Measurements from ENCODE around the gene LAMA1.

LAMA1 gene

DNA sequence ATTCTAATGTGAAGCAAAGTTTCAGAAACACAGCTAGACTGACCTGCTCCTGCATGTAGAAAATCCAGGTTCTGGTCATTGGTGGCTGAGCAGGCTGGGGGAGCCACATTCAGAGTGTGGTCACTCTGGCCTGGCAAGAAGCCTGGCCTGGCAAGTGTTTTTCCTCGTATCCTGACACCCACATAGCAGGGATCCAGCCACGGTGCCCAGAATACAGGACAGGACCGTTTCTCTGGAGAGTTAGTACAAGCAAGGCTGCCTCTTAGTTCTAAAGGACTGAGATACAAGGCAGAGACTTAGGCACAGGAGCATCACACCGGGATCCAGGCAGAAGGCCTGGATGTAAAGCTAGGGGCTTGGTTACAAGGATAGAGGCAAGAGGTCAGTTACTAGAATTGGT is 4.8 kb upstream of the LAMA1 start:
- Histone ChIP-seq H2AFZ (ENCODE audit: low read length) (no peak overlapping the region), H3K36me3 (replicated peaks; ENCODE audit: insufficient read depth, low read length) (no peaks in the 10 kb centered on the region), H3K4me1 (ENCODE audit: low read length) (no peaks in the 10 kb centered on the region), H3K9me2 (replicated peaks; ENCODE audit: insufficient read depth, low read length) (no peaks in the 10 kb centered on the region), H3K4me3 (ENCODE audit: low read length) (no peak overlapping the region), H4K20me1 (ENCODE audit: insufficient read depth, low read length) (no peaks in the 10 kb centered on the region), H3K4me2 (ENCODE audit: low read depth, low read length) (no peak overlapping the region), H3K27ac (ENCODE audit: low read length) (no peak overlapping the region), H3F3A (ENCODE audit: insufficient read depth, low read length) (no peaks in the 10 kb centered on the region), H3K9ac (ENCODE audit: low read length) (no peak overlapping the region), H3K9me3 (replicated peaks; ENCODE audit: insufficient read depth, low read length) (no peaks in the 10 kb centered on the region), H3K27me3 (replicated peaks; ENCODE audit: insufficient read depth, low read length) (no peaks in the 10 kb centered on the region), H3K79me2 (ENCODE audit: low read length) (no peaks in the 10 kb centered on the region)
- DNase-seq, result no peak
- TF ChIP-seq EZH2phosphoT487 (IDR thresholded peaks at IDR 0.05; ENCODE audit: low read length) (no peak), EZH2 (optimal IDR thresholded peaks at IDR 0.05; ENCODE audit: low read depth, low read length) (no peak)
- TF ChIP-seq, protein P1, sequence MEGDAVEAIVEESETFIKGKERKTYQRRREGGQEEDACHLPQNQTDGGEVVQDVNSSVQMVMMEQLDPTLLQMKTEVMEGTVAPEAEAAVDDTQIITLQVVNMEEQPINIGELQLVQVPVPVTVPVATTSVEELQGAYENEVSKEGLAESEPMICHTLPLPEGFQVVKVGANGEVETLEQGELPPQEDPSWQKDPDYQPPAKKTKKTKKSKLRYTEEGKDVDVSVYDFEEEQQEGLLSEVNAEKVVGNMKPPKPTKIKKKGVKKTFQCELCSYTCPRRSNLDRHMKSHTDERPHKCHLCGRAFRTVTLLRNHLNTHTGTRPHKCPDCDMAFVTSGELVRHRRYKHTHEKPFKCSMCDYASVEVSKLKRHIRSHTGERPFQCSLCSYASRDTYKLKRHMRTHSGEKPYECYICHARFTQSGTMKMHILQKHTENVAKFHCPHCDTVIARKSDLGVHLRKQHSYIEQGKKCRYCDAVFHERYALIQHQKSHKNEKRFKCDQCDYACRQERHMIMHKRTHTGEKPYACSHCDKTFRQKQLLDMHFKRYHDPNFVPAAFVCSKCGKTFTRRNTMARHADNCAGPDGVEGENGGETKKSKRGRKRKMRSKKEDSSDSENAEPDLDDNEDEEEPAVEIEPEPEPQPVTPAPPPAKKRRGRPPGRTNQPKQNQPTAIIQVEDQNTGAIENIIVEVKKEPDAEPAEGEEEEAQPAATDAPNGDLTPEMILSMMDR (IDR thresholded peaks at IDR 0.05; ENCODE audit: low read length), result no peak

DNA sequence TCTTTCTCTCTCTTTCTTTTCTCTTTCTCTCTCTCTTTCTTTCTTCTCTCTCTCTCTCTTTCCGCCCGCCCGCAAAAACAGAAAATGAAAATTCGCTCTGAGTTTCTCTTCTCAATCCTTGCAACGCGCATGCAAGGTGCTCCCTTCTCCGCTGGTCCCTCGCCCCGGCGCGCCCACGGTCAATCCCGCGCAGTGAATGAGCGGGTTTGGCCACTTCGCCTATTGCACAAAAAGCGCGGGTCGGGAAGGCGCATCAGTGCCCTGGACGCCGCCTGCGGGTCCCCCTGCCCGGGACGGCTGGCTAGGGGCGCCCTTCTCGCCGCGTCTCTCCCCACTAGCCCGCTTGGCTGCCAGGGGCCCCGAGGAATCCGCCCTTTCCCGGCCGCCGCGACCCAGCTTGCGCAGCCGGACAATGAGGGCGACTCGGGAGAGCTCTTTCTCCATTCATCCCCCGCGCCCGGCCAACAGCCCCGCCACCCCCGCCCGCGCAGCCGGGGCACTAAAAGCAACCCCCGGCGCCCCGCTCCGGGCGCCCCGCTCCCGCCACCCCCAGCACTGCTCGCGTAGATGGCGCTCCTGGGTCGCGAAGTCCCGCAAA is 706 bp downstream of the LAMA1 start:
- Histone ChIP-seq H3K4me1 (ENCODE audit: low read length) (no peaks in the 10 kb centered on the region), H3K36me3 (replicated peaks; ENCODE audit: insufficient read depth, low read length) (no peaks in the 10 kb centered on the region), H4K20me1 (ENCODE audit: insufficient read depth, low read length) (no peaks in the 10 kb centered on the region), H3K27ac (ENCODE audit: low read length) (no peak overlapping the region), H3K4me2 (ENCODE audit: low read depth, low read length) (peak overlapping the region; percentile 38), H3K9me2 (replicated peaks; ENCODE audit: insufficient read depth, low read length) (no peaks in the 10 kb centered on the region), H3K79me2 (ENCODE audit: low read length) (no peaks in the 10 kb centered on the region), H3F3A (ENCODE audit: insufficient read depth, low read length) (no peaks in the 10 kb centered on the region), H3K4me3 (ENCODE audit: low read length) (peak overlapping the region; percentile 43), H3K27me3 (replicated peaks; ENCODE audit: insufficient read depth, low read length) (no peaks in the 10 kb centered on the region), H2AFZ (ENCODE audit: low read length) (0 out of 2 replicates have a peak overlapping the region, but pooled peaks have one; percentile 23), H3K9ac (ENCODE audit: low read length) (no peak overlapping the region), H3K9me3 (replicated peaks; ENCODE audit: insufficient read depth, low read length) (no peaks in the 10 kb centered on the region)
- DNase-seq, result no peak
- TF ChIP-seq, protein P1 (IDR thresholded peaks at IDR 0.05; ENCODE audit: low read length), result no peak
- no peak for TF ChIP-seq EZH2 (optimal IDR thresholded peaks at IDR 0.05; ENCODE audit: low read depth, low read length)

DNA sequence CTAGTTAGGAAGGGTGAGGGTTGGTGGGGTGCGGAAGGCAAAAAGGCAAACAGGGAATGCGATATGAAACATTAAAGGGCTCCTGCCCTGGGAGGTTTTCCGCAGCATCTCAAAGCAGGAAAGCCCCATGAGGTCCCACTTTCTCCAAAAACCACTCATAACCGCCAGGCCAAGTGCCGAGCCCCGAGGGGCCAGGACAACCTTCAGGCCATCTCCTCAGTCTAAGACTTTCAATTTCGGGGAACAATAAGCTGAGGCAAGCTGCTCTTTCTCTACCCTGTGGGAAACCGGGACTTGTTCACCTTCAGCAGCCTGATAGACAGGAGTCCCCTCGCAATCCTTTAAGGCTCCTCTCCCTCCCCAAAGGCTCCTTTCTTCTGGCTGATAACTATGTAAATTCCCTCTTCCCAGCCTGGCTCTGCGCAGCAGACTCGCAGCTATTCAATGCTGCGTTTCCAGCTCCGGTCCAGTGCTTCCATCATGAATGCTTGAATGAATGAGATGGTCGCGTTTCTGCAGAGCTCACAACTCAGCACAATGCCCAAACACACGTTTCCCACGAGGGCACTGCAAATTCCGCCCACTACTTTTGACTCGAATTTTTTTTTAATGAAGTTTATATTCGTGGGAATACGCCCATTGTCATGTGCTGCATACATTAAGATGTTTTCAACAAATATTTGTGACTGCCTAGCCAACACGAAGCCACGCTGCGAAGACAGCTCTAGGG is 1.4 kb downstream of the LAMA1 start:
- H3K27me3 ChIP-seq (replicated peaks; ENCODE audit: insufficient read depth, low read length), result no peaks in the 10 kb centered on the region
- H3K4me3 ChIP-seq (ENCODE audit: low read length), result peak overlapping the region; percentile 43
- no peaks in the 10 kb centered on the region for H3K9me3 ChIP-seq (replicated peaks; ENCODE audit: insufficient read depth, low read length)
- H3K27ac ChIP-seq (ENCODE audit: low read length), result no peak overlapping the region
- H3K4me1 ChIP-seq (ENCODE audit: low read length), result no peaks in the 10 kb centered on the region
- H3F3A ChIP-seq (ENCODE audit: insufficient read depth, low read length), result no peaks in the 10 kb centered on the region
- no peaks in the 10 kb centered on the region for H3K79me2 ChIP-seq (ENCODE audit: low read length)
- no peak for DNase-seq
- H3K9me2 ChIP-seq (replicated peaks; ENCODE audit: insufficient read depth, low read length), result no peaks in the 10 kb centered on the region
- H4K20me1 ChIP-seq (ENCODE audit: insufficient read depth, low read length), result no peaks in the 10 kb centered on the region
- TF ChIP-seq, protein P1 (IDR thresholded peaks at IDR 0.05; ENCODE audit: low read length), result no peak
- TF ChIP-seq EZH2 (optimal IDR thresholded peaks at IDR 0.05; ENCODE audit: low read depth, low read length) (no peak), EZH2phosphoT487 (IDR thresholded peaks at IDR 0.05; ENCODE audit: low read length) (no peak)
- H3K36me3 ChIP-seq (replicated peaks; ENCODE audit: insufficient read depth, low read length), result no peaks in the 10 kb centered on the region
- H3K4me2 ChIP-seq (ENCODE audit: low read depth, low read length), result peak overlapping the region; percentile 38
- peak overlapping the region; percentile 23; the same call in 1 of the 2 replicates for H2AFZ ChIP-seq (ENCODE audit: low read length)
- H3K9ac ChIP-seq (ENCODE audit: low read length), result no peak overlapping the region

Data from MM.1S (cell line).